ENCODE measurements around the gene RNF114.

The RNF114 gene
- total RNA-seq: 73.2 to 122 (median 86.4) reads per million in 9 experiments

GRCh38 chr20:49936153-49937026 is at the start of gene RNF114:
Gene RNF114, plus strand, starts transcription at chr20:49936397. Its CDS starts 16 bp downstream, at chr20:49936413.
- DNase-seq: peak; percentile 81 to 83 (median 83)
- no peaks in the 10 kb centered on the region for H3K27me3 Mint-ChIP-seq
- H3K9me3 Mint-ChIP-seq: no peaks in the 10 kb centered on the region
- peak; percentile 91 for ATAC-seq (replicated peaks)
- H3K36me3 Mint-ChIP-seq (ENCODE audit: insufficient read depth): peaks cover 38% of the 10 kb centered on the region
- H3K4me1 Mint-ChIP-seq (ENCODE audit: low read depth in 2 of 2): peaks cover 34 to 52% of the 10 kb centered on the region in 2 donors
- peak within 1 kb of the TSS; percentile 95 to 96 for H3K27ac Mint-ChIP-seq
- peak within 1 kb of the TSS; percentile 94 to 97 for H3K4me3 Mint-ChIP-seq

DNA sequence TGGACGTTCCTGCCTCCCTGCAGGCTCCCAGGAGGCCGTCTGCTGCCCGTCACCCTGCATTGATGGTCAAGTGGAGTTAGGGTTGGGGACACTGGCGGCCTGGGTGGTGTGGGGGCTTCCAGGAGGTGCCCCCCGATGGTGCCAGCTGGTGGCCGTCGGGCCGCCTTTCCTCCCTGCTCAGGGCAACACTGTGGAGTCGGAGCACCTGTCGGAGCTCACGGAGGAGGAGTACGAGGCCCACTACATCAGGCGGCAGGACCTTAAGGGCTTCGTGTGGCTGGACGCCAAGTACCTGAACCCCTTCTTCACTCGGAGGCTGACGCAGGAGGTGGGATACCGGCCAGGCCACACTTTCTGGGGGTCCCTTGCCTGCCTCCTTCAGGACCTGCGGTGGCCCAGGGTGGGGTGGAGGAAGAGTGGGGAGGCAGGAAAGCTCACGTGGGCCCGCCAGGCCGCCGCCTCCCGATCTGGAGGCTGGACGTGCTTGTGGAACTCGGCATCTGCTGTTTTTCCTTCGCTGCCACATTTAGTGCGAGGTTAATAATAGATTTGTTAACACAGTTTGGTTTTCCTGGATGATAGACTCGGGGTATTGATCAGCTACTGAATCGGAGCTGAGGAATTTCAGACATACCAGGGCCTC is 49.5 kb upstream of the RNF114 start:
- peaks cover 55% of the 10 kb centered on the region for H3K36me3 Mint-ChIP-seq (ENCODE audit: insufficient read depth)
- H3K27me3 Mint-ChIP-seq: no peaks in the 10 kb centered on the region

DNA sequence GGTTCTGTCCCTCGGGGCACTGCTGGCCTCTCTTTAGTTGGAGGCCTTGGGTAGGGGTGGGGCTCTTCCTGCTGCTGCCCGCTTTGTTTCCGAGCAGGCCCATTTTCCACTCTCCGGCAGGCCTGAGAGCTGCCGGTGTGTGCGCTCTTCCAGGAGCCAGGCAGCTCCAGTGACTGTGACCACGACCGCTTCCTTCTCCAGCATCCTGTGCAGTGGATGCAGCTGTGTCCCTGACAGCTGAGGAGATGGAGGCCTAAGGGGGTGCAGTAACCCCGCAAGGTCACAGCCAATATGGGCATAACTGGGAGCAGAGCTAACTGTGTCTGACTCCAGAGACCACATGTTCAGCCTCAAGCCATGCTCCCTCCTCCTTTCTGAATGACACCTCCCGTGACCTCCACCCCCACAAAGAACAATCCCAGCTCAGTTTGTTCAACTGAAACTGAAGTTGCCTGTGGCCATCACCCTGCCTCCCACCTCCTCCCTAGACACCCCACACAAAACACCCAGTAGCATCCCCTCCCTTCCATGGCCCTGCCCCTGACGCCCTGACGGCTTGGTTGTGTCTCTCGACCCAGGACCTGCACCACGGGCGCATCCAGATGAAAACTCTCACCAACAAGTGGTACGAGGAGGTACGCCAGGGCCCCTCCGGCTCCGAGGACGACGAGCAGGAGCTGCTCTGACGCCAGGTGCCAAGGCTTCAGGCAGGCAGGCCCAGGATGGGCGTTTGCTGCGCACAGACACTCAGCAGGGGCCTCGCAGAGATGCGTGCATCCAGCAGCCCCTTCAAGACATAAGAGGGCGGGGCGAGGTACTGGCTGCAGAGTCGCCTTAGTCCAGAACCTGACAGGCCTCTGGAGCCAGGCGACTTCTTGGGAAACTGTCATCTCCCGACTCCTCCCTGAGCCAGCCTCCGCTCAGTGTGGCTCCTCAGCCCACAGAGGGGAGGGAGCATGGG is 48.7 kb upstream of the RNF114 start:
- ATAC-seq (replicated peaks) (no peak), DNase-seq (no peak)
- no peak overlapping the region for H3K4me3 Mint-ChIP-seq
- no peaks in the 10 kb centered on the region for H3K27me3 Mint-ChIP-seq
- no peaks in the 10 kb centered on the region for H3K9me3 Mint-ChIP-seq
- peaks cover 50% of the 10 kb centered on the region for H3K36me3 Mint-ChIP-seq (ENCODE audit: insufficient read depth)
- H3K27ac Mint-ChIP-seq: peak overlapping the region in 1 of 2 donors; percentile 77
- peaks cover 10 to 11% of the 10 kb centered on the region in 2 donors for H3K4me1 Mint-ChIP-seq (ENCODE audit: low read depth in 2 of 2)

More for the DNA sequence above, 49.5 kb upstream of the RNF114 start:
- Mint-ChIP-seq H3K4me1 (ENCODE audit: low read depth in 2 of 2) (peaks cover 8 to 10% of the 10 kb centered on the region in 2 donors), H3K27ac (peak overlapping the region in 1 of 2 donors; percentile 9), H3K9me3 (no peaks in the 10 kb centered on the region), H3K4me3 (no peak overlapping the region)
- no peak for DNase-seq
- no peak for ATAC-seq (replicated peaks)

DNA sequence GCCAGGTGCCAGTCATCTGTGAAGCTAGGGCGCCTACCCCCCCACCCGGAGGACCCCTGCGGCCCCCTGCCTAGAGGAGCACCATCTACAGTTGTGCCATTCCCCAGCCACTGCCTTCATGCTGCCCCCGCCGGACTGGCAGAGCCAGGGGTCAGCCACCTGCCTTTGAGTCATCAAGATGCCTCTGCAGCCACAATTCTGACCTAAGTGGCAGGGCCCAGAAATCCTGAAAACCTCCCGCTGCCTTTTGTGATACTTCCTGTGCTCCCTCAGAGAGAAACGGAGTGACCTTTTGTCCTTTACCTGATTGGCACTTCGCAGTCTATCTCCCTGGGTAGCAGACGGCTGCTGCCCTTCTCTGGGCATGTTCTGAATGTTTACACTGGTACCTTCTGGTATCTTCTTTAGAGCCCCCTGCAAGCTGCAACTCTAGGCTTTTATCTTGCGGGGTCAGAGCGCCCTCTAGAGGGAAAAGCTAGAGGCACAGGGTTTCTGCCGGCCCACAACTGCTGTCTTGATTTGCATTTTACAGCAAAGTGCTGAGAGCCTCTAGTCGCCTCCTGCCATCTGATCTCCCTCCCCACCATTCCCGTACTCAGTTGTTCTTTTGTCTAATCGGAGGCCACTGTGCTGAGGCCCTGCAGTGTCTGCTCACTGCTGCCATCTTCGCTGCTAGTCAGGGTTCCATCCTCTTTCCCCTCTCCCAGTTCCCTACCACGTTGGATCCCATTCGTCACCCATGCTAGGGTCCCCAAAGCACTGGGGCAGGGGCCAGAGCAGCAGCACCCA is 47.8 kb upstream of the RNF114 start:
- Mint-ChIP-seq H3K4me1 (ENCODE audit: low read depth in 2 of 2) (peaks cover 17 to 20% of the 10 kb centered on the region in 2 donors), H3K27ac (peak overlapping the region; percentile 52 to 83), H3K36me3 (ENCODE audit: insufficient read depth) (peaks cover 50% of the 10 kb centered on the region)

DNA sequence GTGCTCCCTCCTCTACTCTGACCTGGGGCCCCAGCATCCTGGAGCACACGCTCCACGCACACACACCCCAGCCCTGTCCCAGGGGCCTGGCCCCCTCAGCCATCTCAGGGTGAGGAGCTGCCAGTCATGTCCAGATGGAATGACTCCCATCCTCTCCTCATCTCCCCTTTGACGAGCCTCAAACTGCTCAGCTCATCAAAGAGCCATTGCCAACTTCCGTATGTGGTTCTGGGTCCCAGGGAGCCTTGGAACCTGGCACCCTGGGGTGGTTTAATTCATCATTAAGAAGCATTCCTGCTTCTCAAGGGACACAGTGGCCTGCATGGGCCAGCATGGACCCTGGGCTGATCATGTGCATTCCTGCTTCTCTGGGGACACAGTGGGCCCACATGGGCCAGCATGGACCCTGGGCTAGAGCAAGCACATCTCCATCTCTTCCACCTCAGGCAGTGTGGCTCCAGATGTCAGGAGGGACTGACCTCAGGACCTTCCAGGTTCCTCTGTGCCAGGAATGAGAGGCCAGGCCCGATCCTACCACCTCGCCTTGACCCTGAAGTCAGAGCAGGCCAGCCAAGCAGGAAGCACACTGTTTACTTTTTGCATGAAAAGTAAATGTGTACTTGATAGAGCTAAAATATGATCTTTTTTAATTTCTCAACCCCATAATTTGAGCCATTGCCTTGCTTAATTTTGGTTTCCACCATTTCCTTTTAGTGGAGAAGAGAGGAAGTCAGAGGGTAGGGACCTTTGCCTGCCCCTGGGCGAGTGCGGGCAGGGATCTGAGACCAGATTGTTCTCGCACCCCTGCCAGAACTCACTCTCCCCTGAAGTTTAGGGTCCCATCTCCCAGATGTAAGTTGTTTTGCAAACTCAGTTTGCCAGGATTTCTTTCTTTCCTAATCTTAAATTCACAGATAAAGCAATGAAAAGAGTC is 46.9 kb upstream of the RNF114 start:
- ATAC-seq (replicated peaks) (no peak), DNase-seq (no peak)
- H3K27me3 Mint-ChIP-seq: no peaks in the 10 kb centered on the region
- H3K4me3 Mint-ChIP-seq: no peak overlapping the region
- peak overlapping the region; percentile 52 to 83 for H3K27ac Mint-ChIP-seq
- peaks cover 43% of the 10 kb centered on the region for H3K36me3 Mint-ChIP-seq (ENCODE audit: insufficient read depth)
- H3K9me3 Mint-ChIP-seq: no peaks in the 10 kb centered on the region
- peaks cover 25 to 29% of the 10 kb centered on the region in 2 donors for H3K4me1 Mint-ChIP-seq (ENCODE audit: low read depth in 2 of 2)

More for the DNA sequence above, 47.8 kb upstream of the RNF114 start:
- Mint-ChIP-seq H3K9me3 (no peaks in the 10 kb centered on the region), H3K27me3 (no peaks in the 10 kb centered on the region), H3K4me3 (no peak overlapping the region)
- ATAC-seq (replicated peaks) (peak; percentile 76), DNase-seq (peak; percentile 55 to 63 (median 59))

- peak overlapping the region; percentile 17 to 52 for H3K27ac Mint-ChIP-seq
- DNase-seq (no peak), ATAC-seq (replicated peaks) (no peak)
- no peak overlapping the region for H3K4me3 Mint-ChIP-seq
- H3K4me1 Mint-ChIP-seq (ENCODE audit: low read depth in 2 of 2): peaks cover 28 to 30% of the 10 kb centered on the region in 2 donors
- H3K27me3 Mint-ChIP-seq: no peaks in the 10 kb centered on the region
- no peaks in the 10 kb centered on the region for H3K9me3 Mint-ChIP-seq
- peaks cover 41% of the 10 kb centered on the region for H3K36me3 Mint-ChIP-seq (ENCODE audit: insufficient read depth)
These were observed 46.3 kb upstream of the RNF114 start for GRCh38 chr20:49889935-49890333.

GRCh38 chr20:49890471-49891361 is 45.5 kb upstream of the RNF114 start:
- Mint-ChIP-seq H3K36me3 (ENCODE audit: insufficient read depth) (peaks cover 44% of the 10 kb centered on the region), H3K27ac (peak overlapping the region in 1 of 2 donors; percentile 49), H3K4me1 (ENCODE audit: low read depth in 2 of 2) (peaks cover 28 to 30% of the 10 kb centered on the region in 2 donors), H3K27me3 (no peaks in the 10 kb centered on the region), H3K4me3 (no peak overlapping the region), H3K9me3 (no peaks in the 10 kb centered on the region)
- DNase-seq (no peak), ATAC-seq (replicated peaks) (no peak)

- no peak for ATAC-seq (replicated peaks)
- no peak for DNase-seq
- no peaks in the 10 kb centered on the region for H3K9me3 Mint-ChIP-seq
- H3K4me3 Mint-ChIP-seq: no peak overlapping the region
- peaks cover 39% of the 10 kb centered on the region for H3K36me3 Mint-ChIP-seq (ENCODE audit: insufficient read depth)
- H3K4me1 Mint-ChIP-seq (ENCODE audit: low read depth in 2 of 2): peaks cover 28 to 30% of the 10 kb centered on the region in 2 donors
- H3K27ac Mint-ChIP-seq: peak overlapping the region in 1 of 2 donors; percentile 49
- no peaks in the 10 kb centered on the region for H3K27me3 Mint-ChIP-seq
These were observed 44.6 kb upstream of the RNF114 start for GRCh38 chr20:49891476-49892110.

DNA sequence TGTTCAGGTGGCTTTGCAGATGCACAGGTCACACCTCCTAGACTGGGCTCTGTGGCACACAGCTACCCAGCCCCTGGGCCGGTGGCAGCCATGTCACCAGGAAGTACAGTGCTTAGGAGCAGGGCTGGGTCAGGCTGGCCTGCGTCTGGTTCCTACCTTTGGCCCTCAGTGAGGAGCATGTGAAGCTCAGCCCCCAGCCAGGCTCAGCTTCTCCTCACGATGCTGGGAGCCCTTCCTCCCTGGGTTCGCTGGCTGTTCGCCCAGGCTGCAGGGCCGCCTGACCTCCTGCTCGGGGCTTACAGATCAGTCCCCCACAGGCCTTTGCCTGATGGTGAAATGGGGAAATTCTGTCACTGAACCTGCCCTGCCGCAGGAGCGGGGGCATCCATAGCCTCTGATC is 43.9 kb upstream of the RNF114 start:
- ATAC-seq (replicated peaks): no peak
- no peak overlapping the region for H3K27ac Mint-ChIP-seq
- H3K27me3 Mint-ChIP-seq: no peaks in the 10 kb centered on the region
- no peak for DNase-seq
- peaks cover 28 to 30% of the 10 kb centered on the region in 2 donors for H3K4me1 Mint-ChIP-seq (ENCODE audit: low read depth in 2 of 2)
- H3K9me3 Mint-ChIP-seq: no peaks in the 10 kb centered on the region
- peaks cover 36% of the 10 kb centered on the region for H3K36me3 Mint-ChIP-seq (ENCODE audit: insufficient read depth)
- H3K4me3 Mint-ChIP-seq: peak overlapping the region; percentile 58 to 71

GRCh38 chr20:49892817-49893216 is 43.4 kb upstream of the RNF114 start:
- H3K36me3 Mint-ChIP-seq (ENCODE audit: insufficient read depth): peaks cover 30% of the 10 kb centered on the region
- H3K4me3 Mint-ChIP-seq: peak overlapping the region; percentile 58 to 71
- H3K4me1 Mint-ChIP-seq (ENCODE audit: low read depth in 2 of 2): peaks cover 28 to 30% of the 10 kb centered on the region in 2 donors
- ATAC-seq (replicated peaks) (no peak), DNase-seq (no peak)
- no peaks in the 10 kb centered on the region for H3K27me3 Mint-ChIP-seq
- H3K9me3 Mint-ChIP-seq: no peaks in the 10 kb centered on the region
- peak overlapping the region; percentile 68 to 78 for H3K27ac Mint-ChIP-seq

All from effector memory CD8-positive, alpha-beta T cell (primary cell).